ENCODE data around the gene RB1. TPM values are rescaled to one million over a fixed set of nuclear protein-coding genes. Genes with fewer than 3 reads are reported as not detected.

Gene RB1
- total and polyA plus RNA-seq, 9 of the 15 experiments (the other 6 are each of a cell fraction or from before 2014, with no cell fraction given), result 5.0 to 23.8 (median 17.9) TPM

DNA sequence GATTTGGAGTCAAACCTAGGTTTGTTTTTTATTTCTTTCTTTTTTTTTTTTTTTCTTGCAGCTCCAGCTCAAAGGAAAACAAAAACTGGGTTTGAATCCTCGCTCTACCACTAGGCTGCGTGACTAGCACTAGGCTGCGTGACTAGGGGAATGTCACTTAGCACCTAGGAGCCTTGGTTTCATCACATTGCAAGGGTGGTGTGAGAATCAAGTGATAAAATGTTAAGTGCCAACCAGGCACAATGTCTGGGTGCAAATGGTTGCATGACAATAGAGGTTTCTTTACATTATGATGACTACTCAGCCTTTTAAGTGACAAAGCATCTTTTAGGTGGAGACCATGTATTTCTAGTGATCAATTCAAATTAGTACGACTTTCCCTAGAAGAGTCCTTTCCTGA is 201.5 kb downstream of the RB1 start (continued):
- TF ChIP-seq CAMTA2 (CRISPR knock-in tag; conservative IDR thresholded peaks at IDR 0.05), result no peak
- TF ChIP-seq ZNF644 (tag; IDR thresholded peaks at IDR 0.05; ENCODE audit: low read depth), result no peak
- TF ChIP-seq NR1H2 (CRISPR knock-in tag; IDR thresholded peaks at IDR 0.05), result no peak
- TF ChIP-seq, protein P1, sequence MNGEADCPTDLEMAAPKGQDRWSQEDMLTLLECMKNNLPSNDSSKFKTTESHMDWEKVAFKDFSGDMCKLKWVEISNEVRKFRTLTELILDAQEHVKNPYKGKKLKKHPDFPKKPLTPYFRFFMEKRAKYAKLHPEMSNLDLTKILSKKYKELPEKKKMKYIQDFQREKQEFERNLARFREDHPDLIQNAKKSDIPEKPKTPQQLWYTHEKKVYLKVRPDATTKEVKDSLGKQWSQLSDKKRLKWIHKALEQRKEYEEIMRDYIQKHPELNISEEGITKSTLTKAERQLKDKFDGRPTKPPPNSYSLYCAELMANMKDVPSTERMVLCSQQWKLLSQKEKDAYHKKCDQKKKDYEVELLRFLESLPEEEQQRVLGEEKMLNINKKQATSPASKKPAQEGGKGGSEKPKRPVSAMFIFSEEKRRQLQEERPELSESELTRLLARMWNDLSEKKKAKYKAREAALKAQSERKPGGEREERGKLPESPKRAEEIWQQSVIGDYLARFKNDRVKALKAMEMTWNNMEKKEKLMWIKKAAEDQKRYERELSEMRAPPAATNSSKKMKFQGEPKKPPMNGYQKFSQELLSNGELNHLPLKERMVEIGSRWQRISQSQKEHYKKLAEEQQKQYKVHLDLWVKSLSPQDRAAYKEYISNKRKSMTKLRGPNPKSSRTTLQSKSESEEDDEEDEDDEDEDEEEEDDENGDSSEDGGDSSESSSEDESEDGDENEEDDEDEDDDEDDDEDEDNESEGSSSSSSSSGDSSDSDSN (IDR thresholded peaks at IDR 0.05; ENCODE audit: borderline replicate concordance in 1 of 2, low read depth in 2 of 2, low read length in 2 of 2), result no peak

DNA sequence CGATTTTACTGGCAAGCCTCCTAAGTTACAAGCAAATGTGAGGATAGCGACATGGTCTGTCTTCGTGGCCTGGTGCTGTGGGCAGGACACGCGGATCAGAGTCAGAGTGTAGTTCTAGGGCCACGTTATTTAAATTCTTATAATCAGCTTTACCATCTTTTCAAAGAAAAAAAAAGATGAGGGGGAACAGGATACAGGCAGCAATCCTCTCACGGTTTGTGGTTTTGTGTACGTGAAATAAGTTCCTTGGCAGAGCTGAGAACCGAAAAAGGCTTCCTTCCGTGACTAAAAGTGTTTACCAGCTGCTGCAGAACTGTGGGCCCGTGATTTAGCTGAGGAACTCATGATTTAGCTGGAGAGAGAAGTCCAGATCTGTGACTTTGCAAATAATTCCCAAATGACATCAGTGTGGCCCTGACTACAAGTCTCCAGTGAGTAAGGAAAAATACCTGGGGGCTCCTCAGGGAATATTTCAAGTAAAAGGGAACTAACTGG is 202.1 kb downstream of the RB1 start:
- intact Hi-C loops (cut with micrococcal nuclease) (no loop called here), in situ Hi-C loops (cut with MboI) (no loop called here)
- H3K4me1 ChIP-seq (replicated peaks in 1 of 2; ENCODE audit: control insufficient read depth in 2 of 2, insufficient read depth in 2 of 2, low read length in 2 of 2), result peaks cover 0 to 3% of the 10 kb centered on the region in 2 experiments; a peak in 3 of 5 replicates
- DNase-seq (ENCODE audit: extremely low read depth in 1 of 4, low spot score in 3 of 4) (no peak), FAIRE-seq (no peak), ATAC-seq (no peak)
- H3K27ac ChIP-seq (ENCODE audit: extremely low read depth, low read depth, low read length), result no peak overlapping the region
- ChIA-PET CTCF (ENCODE audit: low intra/inter-chr PET ratio) (no interaction called here), POLR2A (no interaction called here)
- BruUV-seq (replicated peaks), result no TSS peak
- H2AFZ ChIP-seq (ENCODE audit: low read depth, low read length), result no peak overlapping the region
- WGBS (ENCODE audit: insufficient coverage, low coverage, missing lambda C conversion rate), result 19% methylated on average over 11 of the region's 11 CpGs
- no peaks in the 10 kb centered on the region for H3K9me3 ChIP-seq (replicated peaks; ENCODE audit: control insufficient read depth, insufficient read depth, low read depth, low read length)
- no peaks in the 10 kb centered on the region for H3K79me2 ChIP-seq (ENCODE audit: control insufficient read depth, insufficient read depth, low read length)
- no peaks in the 10 kb centered on the region for H3K9me1 ChIP-seq (ENCODE audit: control insufficient read depth, insufficient read depth, low read length)
- no peak overlapping the region for H3K9ac ChIP-seq (ENCODE audit: insufficient read depth in 1 of 2, low read depth in 2 of 2, low read length in 2 of 2)
- H3K4me2 ChIP-seq (ENCODE audit: insufficient read depth, low read length), result no peak overlapping the region
- H3K4me3 ChIP-seq, result no peak overlapping the region
- H3K27me3 ChIP-seq (ENCODE audit: control insufficient read depth in 2 of 2, insufficient read depth in 2 of 2, low read length in 2 of 2), result 0 out of 5 replicates have a peak, but pooled peaks cover 0 to 5% of the 10 kb centered on the region in 2 experiments
- H4K20me1 ChIP-seq (replicated peaks; ENCODE audit: control insufficient read depth, insufficient read depth, low read length), result no peaks in the 10 kb centered on the region
- no peaks in the 10 kb centered on the region for H3K36me3 ChIP-seq (ENCODE audit: control insufficient read depth, insufficient read depth, low read length)
- TF ChIP-seq ZNF707 (CRISPR knock-in tag; conservative IDR thresholded peaks at IDR 0.05), result no peak
- TF ChIP-seq PHF20 (IDR thresholded peaks at IDR 0.05; ENCODE audit: partially characterized antibody), result no peak
- TF ChIP-seq FOXA3 (CRISPR knock-in tag; conservative IDR thresholded peaks at IDR 0.05 in 1 of 2, IDR thresholded peaks at IDR 0.05 in 1 of 2), result no peak
- TF ChIP-seq EP300 (IDR thresholded peaks at IDR 0.05; ENCODE audit: low read length), result no peak
- TF ChIP-seq SPI1 (IDR thresholded peaks at IDR 0.05; ENCODE audit: borderline replicate concordance, low read depth, low read length), result no peak
- TF ChIP-seq, protein P2, sequence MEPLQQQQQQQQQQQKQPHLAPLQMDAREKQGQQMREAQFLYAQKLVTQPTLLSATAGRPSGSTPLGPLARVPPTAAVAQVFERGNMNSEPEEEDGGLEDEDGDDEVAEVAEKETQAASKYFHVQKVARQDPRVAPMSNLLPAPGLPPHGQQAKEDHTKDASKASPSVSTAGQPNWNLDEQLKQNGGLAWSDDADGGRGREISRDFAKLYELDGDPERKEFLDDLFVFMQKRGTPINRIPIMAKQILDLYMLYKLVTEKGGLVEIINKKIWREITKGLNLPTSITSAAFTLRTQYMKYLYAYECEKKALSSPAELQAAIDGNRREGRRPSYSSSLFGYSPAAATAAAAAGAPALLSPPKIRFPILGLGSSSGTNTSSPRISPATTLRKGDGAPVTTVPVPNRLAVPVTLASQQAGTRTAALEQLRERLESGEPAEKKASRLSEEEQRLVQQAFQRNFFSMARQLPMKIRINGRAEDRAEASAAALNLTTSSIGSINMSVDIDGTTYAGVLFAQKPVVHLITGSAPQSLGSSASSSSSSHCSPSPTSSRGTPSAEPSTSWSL (CRISPR knock-in tag; IDR thresholded peaks at IDR 0.05; ENCODE audit: borderline replicate concordance), result no peak
- no peak for TF ChIP-seq ZNF23 (CRISPR knock-in tag; IDR thresholded peaks at IDR 0.05)
- no peak for TF ChIP-seq HDAC3 (IDR thresholded peaks at IDR 0.05; ENCODE audit: borderline replicate concordance, partially characterized antibody)

Data from K562 (cell line).